RPMI7951 (cell line): ENCODE measurements around the gene ERCC6L. TPM values are rescaled to one million over a fixed set of nuclear protein-coding genes. Genes with fewer than 3 reads are reported as not detected.

Source experiments
- DNase-seq: peaks from one replicate; pipeline ENCODE4 v3.0.0-alpha.2; 2012; ENCODE audit warnings: low read depth
- total RNA-seq: library from RNA; depleted of rRNA; stranded (reverse); fragments of >200 nt; shearing (Covaris generic); gene quantifications from 2 replicates; pipeline ENCODE4 v1.2.3, GENCODE V29; 2014; rRNA removed

Gene ERCC6L, protein sequence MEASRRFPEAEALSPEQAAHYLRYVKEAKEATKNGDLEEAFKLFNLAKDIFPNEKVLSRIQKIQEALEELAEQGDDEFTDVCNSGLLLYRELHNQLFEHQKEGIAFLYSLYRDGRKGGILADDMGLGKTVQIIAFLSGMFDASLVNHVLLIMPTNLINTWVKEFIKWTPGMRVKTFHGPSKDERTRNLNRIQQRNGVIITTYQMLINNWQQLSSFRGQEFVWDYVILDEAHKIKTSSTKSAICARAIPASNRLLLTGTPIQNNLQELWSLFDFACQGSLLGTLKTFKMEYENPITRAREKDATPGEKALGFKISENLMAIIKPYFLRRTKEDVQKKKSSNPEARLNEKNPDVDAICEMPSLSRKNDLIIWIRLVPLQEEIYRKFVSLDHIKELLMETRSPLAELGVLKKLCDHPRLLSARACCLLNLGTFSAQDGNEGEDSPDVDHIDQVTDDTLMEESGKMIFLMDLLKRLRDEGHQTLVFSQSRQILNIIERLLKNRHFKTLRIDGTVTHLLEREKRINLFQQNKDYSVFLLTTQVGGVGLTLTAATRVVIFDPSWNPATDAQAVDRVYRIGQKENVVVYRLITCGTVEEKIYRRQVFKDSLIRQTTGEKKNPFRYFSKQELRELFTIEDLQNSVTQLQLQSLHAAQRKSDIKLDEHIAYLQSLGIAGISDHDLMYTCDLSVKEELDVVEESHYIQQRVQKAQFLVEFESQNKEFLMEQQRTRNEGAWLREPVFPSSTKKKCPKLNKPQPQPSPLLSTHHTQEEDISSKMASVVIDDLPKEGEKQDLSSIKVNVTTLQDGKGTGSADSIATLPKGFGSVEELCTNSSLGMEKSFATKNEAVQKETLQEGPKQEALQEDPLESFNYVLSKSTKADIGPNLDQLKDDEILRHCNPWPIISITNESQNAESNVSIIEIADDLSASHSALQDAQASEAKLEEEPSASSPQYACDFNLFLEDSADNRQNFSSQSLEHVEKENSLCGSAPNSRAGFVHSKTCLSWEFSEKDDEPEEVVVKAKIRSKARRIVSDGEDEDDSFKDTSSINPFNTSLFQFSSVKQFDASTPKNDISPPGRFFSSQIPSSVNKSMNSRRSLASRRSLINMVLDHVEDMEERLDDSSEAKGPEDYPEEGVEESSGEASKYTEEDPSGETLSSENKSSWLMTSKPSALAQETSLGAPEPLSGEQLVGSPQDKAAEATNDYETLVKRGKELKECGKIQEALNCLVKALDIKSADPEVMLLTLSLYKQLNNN
- 23.3 and 27.4 TPM in 2 replicates for total RNA-seq

DNA sequence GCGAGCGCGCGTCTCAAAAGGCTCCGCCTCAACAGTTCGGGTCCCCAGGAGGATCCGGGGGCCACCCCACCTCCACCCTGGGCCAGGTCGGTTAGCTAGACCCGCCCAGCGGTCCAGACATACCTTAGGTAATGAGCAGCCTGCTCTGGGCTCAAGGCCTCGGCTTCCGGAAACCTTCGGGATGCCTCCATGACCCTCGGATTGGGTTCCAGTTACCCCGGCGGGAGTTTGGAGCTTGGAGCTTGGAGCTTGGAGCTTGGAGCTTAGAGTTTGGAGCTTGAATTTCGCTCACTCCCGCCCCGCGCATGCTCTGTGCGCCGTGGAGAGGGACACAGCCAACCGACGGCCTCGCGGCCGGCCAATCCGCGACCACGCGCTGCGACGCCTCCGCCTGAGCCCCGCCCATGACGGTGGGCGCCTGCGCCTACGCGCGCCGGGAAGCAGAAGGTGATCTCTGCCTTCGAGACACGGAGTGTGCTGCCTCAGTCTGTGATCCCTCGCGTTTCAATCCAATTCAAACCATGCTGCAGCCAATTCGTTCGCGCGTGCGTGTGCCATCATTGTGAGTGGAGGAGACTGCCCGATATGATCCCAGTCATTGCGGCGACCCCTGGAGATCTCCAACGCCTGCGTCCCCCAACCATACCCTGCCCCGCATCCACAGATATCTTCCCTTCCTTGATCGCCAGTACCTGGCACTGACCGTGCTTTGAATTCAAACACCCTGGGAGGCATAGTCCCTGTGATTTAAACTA, at the start of gene ERCC6L:
ERCC6L (minus strand) TSS at position 307 of the 755 bp plus-strand sequence; CDS start at position 191, 116 bp downstream.
- peak; percentile 91 for DNase-seq

DNA sequence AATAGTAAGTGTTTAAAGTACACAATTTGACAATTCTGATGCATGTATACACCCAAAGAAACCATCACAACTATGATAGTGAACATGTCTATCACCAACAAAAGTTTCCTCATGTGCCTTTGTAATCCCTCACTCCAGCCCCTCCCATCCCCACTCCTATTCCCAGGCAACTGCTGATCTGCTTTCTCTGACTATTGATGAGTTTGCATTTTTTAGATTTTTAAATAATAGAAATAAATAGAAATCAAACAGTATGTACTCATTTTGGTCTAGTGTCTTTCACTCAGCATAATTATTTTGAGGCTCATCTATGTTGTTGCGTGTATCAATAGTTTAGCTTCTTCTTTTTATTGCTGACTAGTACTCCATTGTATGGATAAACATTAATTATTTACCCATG, 43.5 kb upstream of the ERCC6L start:
- no peak for DNase-seq

DNA sequence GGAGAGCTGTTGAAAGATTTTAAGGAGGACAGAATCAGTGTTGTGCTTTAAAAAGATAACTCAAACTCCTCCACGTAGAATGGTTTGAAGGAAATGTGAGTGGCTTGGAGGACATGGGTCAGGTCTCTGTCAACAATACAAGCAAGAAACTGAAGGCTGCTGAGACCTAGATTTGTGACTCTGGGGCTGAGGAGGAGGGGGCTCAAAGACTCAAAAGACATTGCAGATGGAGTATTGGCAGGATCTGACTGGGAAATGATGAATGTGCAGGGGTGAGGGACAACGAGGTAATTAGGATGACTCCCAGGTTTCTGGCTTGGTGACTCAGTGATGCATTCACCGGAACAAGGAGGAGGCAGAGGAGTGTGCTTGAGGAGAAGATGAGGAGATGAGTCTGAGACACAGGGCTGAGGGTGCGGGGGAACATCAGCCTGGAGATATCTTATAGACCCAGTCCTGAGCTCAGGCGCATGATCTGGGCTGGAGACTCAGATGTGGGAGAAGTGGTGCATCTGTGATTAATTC, 41.6 kb upstream of the ERCC6L start:
- peak; percentile 65 for DNase-seq

DNA sequence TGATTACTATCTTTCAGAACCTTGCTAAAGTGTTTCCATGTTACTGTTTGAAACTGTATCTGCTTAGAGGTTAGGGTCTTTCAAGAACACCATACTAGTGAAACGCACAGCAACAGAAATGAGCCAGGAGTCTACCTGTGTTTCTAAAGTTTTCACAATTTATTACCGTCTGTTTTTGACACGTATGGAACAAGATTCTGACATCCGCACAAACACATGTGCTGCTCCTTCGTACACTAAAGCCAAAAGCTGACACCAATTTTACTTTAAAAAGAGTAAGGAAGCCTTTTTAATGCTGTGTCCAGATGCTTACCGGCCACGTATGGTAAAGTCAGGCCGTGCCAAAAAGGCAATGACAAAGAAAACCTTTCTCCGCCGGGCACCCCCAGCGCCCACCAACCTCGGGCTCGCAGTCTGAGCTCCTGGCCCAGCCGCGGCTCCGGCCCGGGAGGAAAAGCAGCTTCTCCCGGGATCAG, 37.7 kb upstream of the ERCC6L start:
- no peak for DNase-seq

DNA sequence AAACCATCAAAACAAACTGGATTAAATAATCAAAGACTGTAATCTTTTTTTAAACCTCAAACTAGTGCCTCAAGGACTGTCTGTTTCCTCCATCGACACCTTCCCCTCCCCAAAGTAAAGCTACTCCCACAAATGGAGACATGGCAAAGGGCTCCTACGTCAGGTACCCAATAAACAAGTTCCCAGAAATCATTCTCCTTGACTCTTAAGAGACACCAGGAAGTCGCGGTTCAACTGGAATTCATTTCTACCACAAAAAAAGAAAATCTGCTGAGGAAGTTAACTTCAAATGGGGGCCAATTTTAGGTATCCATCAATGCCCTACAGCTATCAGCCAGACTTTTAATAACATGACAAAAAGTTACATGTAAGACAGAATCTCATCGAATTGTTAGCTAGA, 35.7 kb upstream of the ERCC6L start:
- DNase-seq = peak; percentile 65

DNA sequence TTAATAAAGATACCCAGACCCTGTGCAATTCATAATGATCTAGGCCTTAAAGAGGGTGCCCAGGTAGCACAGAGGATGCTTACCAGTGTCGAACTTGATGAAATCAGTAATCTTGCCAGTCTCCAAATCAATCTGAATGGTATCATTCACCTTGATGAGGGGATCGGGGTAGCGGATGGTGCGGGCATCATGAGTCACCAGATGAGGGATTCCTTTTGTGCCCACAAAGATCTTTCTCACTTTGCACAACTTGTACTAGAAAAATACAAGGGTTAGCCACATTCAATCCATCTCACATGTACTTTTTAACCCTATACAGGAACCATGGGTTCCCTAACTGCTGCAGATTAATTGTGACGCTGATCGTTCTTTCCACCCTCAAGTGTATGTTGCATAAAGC, 34.9 kb upstream of the ERCC6L start:
- DNase-seq = peak; percentile 42

DNA sequence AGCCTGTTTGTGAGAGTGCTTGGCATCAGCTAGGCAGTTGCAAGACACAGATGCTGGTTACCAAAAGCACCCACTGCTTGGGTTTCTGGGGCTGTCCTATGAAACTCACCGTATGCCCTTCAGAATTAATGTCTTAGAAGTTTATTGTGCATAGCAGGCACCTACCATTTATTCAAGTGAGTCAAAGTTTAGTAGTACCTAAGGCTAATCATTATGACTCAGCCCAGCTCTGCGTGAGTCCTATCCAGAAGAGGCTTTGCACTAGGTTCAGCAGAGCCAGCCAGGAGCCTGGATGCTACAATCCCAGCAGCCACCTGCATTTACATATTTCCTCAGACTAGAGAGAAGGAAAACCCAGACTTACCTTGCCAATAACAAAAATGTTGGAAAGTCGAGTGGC, 34.0 kb upstream of the ERCC6L start:
- DNase-seq = peak; percentile 73

DNA sequence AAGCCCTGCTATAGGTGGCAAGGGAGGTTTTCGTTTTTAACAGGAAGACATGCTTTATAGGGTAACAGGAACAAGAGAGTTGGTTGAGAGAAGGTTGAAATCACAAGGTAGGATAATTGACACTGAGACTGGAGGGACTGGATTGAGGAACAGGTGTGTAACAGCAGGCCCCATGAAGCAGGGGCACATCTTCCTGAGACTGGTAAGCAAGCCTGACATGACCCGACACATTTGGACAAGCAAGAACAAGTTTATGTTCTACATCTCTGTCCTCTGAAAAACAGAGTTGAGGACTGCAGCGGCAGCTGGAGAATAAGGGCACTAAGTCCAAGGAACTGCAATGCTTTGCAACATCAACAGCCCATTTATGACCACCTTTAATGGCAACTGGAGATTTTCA, 33.0 kb upstream of the ERCC6L start:
- DNase-seq = no peak

DNA sequence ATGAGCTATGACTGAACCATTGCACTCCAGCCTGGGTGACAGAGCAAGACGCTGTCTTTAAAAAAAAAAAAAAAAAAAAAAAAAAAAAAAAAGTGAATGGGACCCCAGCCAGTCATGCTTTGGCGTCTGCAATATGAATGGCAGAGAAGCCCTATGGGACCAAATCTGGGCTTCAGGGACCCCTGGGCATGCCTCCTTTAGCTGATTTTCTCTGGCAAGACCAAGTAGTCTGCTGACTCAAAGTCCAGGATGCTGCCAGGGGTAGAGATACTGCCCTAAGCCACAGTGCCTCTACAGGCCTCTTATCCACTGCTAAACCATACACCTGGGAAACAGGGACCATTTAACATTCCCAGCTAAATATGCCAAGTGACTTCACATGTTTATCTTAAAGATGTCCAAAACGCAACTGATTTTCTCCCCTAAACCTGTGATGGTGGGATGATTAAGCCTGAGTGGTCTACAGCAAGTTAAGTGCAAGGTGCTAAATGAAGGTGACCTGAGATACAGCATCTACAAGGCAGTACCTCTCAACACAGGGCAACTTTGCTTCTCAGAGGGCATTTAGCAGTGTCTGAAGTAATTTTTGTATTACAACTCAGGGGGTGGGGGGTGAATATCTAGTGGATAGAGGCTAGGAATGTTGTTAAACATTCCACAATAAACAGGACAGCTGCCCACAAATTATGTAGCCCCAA, 32.4 kb upstream of the ERCC6L start:
- DNase-seq = no peak

DNA sequence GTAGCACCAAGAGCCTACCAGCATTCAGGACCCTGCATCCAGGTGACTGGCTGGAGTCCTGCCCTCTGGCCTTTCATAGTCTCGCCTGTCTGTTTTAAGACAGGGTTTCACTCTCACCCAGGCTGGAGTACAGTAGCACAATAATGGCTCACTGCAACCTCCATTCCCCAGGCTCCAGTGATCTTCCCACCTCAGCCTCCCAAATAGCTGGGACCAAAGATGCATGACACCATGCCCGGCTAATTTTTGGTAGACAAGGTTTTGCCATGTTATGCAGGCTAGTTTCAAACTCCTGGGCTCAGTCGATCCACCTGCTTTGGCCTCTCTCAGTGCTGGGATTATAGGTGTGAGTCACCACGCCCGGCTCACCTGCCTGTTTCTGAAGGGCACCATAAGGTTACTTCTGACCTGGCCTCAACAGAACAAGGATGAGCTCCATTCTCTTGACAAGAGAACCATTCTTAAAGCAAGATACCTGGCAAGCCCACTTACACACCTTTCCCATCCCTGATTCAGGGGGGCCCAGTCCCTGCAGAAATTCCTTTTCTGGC, 31.6 kb upstream of the ERCC6L start:
- DNase-seq = no peak

DNA sequence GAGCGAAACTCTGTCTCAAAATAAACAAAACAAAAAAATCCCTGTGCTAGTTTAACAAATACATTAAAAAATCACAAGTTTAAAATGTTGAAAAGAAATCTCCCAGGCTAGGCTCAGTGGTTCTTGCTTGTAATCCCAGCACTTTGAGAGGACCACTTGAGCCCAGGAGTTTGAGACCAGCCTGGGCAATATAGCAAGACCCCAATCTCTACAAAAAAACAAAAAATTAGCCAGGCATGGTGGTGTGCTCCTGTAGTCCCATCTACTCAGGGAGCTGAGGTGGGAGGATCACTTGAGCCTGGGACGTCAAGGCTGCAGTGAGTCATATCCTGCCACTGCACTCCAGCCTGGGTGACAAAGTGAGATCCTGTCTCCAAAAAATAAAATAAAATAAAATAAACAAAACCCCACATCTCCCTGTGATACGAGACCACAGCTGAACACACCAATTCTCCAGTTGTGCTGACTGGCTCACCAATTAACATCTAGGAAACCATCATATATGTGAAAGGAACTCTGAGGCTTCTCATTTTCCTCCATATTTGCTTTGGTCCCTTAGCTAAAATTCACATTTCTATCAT, 30.9 kb upstream of the ERCC6L start:
- DNase-seq = peak; percentile 86

DNA sequence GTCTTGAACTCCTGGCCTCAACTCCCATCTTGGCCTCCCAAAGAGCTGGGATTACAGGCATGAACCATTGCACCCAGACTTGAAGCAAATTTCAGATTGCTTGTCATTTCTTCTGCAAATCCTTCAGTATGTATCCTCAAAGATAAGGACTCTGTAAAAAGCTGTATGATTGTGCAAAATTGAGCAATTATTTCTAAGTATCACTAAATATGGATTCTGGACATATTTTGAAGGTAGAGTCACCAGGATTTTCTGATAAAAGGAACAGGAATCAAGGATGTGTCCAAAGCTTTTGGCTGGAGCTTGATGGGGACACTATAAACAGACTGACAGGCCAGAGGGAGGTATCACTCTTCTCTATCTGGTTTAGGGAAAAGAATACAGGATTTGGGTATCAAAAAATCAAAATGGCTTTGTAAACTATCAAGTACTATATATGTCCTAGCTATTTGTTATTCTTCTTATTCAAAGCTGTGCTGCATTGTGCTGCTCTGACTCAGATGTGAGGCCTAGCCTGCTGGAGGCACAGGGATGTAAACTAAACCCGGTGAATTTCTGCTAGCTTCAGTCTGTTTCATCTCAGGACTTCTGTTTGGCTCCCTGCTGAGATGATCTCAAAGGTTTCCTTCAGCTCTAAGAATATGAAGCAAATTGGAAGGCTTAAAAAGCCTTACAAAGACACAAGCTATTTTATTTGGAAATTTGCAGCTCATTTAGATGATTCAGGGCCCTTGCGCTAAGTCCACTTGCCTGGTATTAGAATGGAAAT, 30.0 kb upstream of the ERCC6L start:
- no peak for DNase-seq

DNA sequence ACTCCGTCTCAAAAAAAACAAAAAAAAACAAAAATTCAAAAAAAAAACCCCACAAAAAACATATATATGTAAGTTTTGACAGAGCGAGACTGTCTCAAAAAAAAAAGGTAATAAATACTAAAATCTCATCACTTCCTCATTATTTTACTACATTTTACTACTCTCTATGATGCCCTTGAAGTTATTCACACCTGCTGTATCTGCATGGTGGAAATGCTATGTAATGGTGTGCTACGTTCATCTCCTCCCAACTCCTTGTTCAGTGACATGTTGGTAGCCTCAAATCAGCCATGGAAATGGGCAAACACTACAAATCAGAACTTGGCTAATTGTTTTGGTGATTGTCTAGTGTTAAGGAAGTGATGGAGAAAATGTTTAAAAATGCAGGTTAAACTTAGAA, 26.4 kb upstream of the ERCC6L start:
- no peak for DNase-seq

DNA sequence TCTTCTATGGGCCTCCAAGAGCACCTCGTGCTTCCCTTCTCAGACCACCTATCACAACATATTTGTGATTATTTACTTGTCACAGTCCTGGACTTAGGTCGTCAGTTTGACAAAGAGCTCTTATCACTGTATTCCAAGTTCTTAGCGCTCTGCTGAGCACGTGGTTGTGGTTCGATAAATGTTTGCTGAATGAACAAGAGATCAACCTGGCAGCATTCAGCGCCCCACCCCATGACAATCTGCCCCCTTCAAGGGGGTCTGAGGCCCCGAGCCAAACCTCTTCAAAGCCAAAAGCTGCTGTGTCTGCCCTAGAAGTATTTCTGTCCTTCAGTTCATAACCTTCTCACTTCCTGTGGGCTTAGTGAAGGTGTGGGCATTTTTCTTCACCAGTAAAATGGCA, 23.2 kb upstream of the ERCC6L start:
- DNase-seq = peak; percentile 64

DNA sequence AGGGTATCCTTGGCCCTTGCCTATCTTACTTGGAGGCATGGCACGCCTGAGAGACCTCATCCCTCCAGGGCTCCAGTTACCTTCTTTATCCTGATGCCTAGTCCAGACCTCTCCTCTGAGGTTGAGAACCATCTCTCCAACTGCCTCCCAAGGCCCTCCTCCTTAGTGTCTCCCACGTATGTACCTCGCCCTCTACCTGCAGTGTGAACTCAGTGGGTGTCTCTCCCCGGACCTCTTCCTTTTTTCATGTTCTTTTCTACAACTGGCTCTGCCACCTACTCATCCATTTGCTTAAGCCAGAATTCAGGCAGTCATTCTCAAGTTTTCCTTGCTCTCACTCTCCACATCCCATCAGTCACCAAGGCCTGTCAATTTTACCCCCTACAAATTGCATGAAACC, 21.6 kb upstream of the ERCC6L start:
- DNase-seq = no peak

DNA sequence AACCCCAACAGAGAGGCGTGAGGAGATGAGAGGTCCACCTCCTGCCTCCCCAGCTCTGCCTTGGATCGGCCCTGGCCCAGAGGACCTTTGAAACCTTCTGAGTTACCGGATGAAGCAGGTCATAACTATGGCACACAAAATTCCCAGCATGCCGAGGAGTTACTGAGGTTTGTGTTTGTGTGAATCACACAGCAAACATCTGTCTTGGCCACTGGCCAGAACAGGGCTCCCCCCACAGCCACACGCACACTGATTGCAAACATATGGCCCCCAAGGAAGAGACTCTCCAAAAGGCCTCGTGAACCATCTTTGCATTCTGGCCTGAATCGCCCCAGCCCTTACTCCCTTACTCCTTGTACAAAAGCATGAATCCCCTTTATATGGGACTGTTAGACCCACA, 19.3 kb upstream of the ERCC6L start:
- DNase-seq = peak; percentile 93

DNA sequence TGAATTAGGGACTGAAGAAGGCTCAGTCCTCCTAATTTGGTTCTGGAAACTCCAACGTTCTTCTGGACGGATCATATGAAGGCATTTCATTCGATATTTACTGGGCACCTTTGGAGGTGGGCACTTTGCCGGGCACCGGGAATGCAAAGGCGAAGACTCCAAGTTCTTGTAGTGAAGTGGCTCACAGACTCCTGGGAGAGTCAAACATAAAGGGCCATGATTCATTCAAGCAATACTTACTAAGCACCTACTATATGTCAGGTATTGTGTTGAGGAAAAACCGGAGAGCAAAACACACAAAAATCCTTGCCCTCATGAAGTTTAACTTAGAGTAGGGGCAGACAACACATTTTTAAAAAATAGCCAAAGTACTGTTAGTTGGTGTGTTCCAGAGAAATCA, 17.0 kb upstream of the ERCC6L start:
- no peak for DNase-seq

DNA sequence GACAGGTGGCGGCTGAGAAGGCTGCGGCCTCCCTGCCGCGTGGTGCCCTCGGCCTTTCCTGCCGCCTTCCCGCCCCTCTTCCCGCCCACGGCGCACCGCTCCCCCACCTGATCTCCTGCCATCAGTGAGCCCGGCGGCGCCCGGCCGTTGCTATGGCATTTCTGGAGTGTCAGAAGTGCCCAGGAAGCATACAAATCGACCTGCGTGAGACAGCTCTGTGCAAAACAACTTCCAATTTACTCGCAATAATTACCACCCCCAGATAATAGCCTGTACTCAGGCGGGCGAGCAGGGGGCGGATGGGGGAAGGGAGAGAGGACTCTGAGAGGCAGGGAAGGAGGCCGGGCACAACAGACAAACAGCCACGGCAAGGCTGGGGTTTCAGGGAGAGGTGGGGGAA, 16.6 kb upstream of the ERCC6L start:
- DNase-seq = no peak

DNA sequence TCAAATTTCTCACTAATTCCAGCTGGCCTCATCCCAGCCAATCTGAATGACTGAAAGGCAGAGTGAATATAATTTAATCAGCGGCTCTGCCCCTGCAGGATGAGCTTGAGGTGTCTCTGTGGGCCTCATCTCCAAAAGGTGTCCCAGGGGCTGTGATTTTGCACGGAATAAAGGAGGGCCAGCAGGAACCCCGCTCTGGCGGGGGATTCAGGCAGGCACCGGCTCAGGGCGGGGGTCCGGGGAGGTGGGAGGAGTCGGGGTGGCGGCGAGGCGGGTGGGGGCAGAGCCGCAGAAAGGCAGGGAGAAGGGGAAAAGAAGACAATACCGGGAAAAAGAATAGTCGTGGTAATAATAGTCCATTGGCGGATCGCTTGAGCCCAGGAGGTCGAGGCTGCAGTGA, 16.0 kb upstream of the ERCC6L start:
- no peak for DNase-seq
